HG02970 (cell line): ENCODE data around the gene FOXG1.

Experiments used
- ATAC-seq: cut with Tn5 transposase; IDR thresholded peaks from one replicate; pipeline ENCODE4 v1.9.1; 2021; ENCODE audit warnings: mild to moderate bottlenecking, moderate library complexity, moderate number of reproducible peaks; ENCODE audit not compliant: unreplicated experiment, low FRiP score

The FOXG1 gene

GRCh38 chr14:28774764-28775735 lies 8.5 kb downstream of the FOXG1 start:
- ATAC-seq: no peak

- ATAC-seq: no peak
Observed at GRCh38 chr14:28776482-28777266, 10.1 kb downstream of the FOXG1 start.

- no peak for ATAC-seq
Observed at GRCh38 chr14:28777471-28778137, 11.0 kb downstream of the FOXG1 start.

DNA sequence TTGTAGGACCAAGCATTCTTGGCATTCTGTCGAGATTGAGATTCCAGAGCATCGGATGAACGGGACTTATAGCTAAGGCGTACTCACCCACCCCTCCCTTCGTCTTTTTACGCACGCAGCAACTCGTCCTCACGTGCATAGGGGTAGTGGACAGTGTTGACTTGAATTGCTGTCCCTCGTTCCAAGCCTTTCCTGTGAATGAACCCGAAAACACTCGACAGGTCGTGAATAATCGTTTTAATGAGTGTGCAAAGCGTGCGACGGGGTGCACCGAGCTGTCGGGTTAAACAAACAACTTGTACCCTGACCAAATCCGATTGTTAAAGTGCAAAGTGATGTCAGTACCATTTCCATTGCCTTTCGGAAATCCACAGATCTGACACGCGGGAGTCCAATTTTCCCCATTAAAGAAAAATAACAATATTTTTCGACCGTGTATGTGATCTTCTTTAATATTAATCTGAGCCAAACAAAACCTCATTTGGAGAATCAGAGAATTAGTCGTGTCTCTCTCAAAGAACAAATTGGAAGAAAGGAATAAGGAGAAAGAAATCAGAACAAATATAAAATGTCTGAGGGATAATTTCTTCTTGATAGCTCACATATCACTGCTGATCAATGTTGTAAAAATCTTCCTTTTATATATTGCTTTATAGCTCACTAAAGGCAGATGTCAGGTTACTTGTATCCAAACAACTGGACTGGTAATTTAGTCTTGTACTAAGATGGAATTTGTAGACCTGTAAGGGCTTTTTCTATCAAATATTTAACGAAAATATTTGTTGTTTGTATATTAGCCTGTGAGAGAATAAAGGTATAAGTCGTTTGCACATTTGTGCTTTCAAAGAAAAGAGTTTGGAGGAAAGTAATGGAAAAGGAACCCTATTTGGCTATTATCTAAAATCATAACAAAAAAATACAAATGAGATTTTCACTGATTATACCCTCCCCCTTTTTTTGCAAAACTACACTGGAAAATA lies 11.8 kb downstream of the FOXG1 start:
- ATAC-seq: no peak

- no peak for ATAC-seq
Observed at GRCh38 chr14:28779456-28779855, 12.9 kb downstream of the FOXG1 start.

GRCh38 chr14:28780843-28781820 lies 14.5 kb downstream of the FOXG1 start:
- no peak for ATAC-seq

DNA sequence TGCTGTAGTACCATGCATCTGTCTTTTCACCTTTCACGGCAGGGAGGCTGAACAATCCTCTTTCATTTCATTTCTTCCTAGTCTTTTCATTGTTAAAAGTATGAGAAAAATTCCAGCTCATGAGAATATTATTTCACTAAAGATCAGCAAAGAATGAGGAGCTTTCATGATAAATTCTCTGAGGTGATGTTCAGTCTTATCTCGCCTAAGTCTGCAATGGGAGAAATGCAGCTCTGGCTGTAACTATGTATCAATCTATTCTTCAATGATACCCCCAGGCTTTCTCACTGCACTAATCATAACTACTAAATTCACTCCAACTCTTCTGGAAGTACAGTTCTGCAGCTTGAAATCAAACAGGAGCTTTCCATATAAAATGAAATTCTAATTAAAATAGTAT lies 15.7 kb downstream of the FOXG1 start:
- no peak for ATAC-seq

DNA sequence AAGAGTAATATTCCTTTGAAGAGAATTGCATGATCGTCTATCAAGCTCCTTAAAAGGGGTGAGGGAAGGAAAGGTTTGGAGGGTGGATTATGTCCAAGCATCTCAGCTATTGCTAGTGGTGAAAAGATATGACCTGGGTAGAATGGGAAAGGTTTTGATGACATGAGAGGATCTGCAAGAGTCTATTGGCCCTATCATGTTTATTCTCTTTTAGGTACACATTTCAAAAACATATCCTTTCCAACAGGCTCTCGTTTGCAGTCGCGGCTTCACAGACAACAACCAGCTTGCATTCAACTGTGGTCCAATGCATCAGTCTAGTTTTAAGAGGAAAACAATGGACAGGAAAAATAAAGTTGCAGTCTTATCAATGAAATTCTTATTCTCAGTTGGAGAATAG lies 17.1 kb downstream of the FOXG1 start:
- no peak for ATAC-seq

DNA sequence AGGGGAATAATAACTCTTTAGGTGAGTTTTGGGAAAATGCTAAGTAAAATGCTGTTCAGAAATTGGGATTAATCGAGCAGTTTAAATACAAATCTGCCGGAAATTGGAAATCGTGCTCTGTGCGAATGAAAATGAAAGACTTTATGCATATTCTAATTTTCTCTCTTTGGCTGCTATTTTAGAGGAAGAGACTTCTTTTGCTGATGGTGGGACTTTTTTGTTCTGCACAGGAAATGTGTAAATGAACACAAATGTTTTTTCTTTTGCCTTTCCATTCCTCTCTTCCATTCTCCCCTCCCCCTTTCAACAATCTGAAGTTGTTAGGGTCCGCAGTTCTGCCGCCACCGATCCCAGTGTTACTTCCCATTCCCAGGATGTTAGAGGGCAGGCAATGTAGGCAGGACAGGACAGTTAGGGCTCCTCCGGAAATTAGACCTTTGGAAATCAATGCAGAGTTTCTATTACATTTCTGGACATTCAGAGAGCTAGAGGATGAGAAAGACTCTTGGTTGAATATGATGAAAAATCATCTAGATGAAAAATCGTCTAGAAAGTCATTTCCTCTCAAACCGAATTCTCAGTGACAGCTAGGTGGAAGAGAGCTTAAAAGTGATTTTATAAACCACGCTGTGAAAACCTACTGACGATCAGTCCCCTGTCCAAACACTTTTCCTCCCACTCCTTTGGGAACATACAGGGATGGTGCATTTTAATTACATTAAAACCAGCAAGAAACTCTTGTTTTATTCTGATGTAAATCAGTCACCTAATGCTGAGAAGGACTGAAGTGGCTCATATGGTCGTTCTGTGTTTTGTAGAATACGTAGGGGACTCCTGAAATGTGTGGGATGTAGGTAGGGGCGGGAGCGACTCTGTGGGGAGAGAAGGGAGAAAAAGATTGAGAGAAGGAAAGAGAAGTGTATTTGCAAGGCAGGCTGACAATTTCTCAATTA lies 17.8 kb downstream of the FOXG1 start:
- ATAC-seq: no peak

- ATAC-seq: no peak
Observed at GRCh38 chr14:28785096-28785952, 18.7 kb downstream of the FOXG1 start.

GRCh38 chr14:28807518-28807917 lies 40.9 kb downstream of the FOXG1 start:
- no peak for ATAC-seq

DNA sequence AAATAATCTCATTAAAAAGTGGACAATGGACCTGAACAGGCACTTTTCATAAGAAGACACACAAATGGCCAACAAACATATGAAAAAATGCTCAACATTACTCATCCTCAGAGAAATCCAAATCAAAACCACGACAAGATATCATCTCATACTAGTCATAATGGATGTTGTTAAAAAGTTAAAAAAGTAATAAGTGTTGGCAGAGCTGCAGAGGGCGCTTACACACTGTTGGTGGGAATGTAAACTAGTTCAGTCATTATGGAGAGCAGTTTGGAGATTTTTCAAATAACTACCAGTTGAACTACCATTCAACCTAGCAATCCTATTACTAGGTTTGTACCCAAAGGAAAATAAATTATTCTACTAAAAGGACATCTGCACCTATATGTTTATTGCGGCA lies 47.2 kb downstream of the FOXG1 start:
- ATAC-seq: no peak
